ENCODE data around the gene OSCP1. TPM values are rescaled to one million over a fixed set of nuclear protein-coding genes. Genes with fewer than 3 reads are reported as not detected.

The OSCP1 gene
- polyA plus RNA-seq, 10 donors: 4.3 to 7.0 (median 5.5) TPM

DNA sequence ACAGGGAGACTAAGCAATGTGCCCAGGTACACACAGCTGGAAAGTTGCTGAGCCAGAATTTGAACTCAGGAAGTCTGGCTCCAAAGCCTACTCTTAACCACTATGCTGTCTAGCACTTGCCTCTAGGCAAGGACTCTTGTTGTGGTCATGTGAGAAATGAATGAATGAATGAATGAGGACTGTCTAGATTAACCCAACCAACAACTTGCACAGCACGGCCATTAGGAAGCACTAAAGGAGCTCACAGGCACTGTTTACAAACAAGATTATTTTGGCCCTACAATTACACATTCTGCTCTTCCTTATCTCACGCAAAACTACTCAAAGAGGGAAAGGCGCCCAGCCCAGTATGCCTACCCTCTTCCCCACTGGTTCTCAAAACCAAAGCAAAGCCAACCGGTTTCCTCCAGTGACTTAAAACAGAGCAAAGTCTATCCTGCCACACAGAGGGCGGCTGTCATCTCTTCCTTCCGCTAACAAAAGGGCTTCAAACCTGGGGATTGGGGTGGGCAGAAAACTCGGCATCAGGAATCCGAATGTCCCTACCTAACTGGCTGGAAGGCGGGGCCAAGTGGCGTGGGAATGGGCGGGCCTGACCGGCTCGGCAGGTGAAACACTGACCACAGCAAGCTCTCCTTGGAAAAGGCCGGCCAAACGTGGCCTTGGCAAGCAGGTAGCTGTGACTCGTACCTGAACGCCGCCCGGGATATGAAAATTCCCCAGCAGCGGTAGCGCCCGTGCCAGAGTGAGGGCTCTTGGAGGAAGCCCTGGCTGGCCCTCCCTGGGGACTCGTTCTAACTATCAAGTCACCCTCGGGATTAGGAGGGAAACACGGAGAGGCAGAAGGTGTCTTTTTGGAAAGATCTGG lies 65.5 kb downstream of the OSCP1 start:
- DNase-seq: peak in 1 of 3 donors; percentile 55

DNA sequence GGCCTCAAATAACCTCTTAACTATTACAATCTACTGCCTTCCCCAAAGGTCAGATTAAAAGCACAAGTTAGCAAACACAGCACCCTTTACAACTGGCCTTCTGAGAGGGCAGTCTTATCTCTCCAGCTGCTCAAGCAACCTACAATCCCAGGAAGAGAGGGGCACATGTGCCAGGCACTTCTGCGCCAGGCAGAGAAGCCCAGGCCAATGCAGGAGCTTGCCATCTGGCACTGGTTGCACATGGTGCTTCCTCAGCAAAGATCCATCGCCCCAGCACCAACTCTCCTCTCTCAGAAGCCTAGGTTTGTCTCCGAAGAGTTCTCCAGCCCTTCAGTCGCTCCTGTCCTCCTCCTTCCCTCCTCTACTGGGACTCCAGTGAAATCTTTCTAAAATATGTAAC lies 67.0 kb downstream of the OSCP1 start:
- DNase-seq: no peak

DNA sequence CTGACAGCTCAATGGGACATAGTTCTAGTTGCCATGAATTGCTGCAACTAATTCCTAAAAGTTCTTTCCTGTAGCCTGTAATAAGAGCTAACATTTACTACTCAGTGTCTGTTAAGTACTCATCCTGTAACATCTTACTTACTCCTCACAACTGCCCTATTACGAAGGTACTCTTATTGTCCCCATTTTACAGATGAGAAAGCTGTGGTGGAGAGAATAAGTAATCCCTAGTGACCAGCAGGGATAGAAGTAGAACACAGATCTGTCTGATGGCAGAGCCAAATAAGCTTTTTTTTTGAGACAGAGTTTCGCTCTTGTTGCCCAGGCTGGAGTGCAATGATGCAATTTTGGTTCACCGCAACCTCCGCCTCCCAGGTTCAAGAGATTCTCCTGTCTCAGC lies 67.6 kb downstream of the OSCP1 start:
- DNase-seq: no peak

DNA sequence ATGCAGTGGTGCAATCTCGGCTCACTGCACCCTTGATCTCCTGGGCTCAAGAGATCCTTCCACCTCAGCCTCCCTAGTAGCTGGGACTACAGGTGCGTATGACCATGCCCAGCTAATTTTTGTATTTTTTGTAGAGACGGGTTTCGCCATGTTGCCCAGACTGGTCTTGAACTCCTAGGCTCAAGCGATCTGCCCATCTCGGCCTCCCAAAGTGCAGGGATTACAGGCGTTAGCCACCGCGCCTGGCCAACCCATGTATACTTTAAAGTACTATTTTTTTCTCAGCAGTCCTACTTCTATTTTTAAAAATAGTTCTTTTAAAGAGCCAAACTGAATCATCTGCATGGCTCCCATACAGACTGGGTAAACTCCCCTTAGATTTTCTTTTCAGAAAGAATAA lies 68.0 kb downstream of the OSCP1 start:
- DNase-seq: no peak

DNA sequence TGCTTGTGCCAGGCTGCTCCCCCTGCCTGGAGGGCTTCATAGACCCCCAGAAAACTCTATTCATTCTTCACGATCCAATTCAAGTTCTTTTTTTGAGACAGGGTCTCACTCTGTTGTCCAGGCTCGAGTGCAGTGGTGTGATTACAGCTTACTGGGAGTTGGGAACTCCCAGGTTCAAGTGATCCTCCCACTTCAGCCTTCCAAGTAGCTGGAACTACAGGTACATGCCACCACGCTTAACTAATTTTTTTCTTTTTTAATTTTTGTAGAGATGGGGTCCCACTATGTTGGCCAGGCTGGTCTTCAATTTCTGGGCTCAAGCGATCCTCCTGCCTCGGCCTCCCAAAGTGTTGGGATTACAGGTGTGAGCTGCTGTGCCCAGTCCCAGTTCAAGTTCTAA lies 68.8 kb downstream of the OSCP1 start:
- DNase-seq: no peak

DNA sequence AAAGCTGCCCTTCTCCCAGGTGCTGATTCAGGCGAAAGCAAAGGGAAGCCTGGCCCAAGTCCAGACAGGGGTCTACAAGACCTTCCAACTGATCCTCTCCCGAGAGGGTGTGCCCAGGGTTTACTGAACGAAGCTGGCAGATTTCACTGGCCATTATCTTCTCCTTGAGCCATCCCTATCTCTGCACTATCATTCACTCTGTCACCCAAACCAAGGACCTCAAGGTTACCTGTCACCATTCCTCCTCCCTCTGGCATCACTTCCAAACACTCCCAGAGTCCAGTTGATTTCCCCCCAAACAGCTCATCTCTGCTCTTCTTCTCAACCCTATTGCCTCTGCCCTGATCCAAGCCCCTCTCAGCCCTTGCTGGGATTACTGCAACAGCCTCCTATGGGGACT lies 69.5 kb downstream of the OSCP1 start:
- DNase-seq: no peak

DNA sequence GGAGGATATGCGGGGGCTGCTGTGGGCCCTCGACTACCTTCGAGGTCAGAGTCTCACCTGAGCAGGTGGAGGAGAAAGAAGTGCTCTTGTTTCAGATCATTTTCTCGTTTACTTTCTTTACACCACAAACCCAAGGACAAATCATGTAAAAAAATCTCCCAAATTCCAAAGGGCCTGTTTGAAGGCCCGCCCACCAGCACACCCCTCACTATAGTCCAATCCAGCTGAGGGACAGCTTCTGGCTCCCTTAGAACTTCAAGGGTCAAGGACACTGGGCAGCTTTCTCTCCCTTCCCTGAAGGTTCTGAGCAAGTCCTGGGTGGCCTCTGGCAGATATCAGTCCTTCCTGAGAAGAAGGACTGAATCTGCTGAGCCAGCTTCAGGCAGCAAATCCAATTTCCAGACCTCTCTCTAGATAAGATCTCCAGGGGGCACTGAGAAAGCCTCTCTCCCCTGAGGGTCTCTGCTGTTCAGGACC lies 70.1 kb downstream of the OSCP1 start:
- DNase-seq: no peak

DNA sequence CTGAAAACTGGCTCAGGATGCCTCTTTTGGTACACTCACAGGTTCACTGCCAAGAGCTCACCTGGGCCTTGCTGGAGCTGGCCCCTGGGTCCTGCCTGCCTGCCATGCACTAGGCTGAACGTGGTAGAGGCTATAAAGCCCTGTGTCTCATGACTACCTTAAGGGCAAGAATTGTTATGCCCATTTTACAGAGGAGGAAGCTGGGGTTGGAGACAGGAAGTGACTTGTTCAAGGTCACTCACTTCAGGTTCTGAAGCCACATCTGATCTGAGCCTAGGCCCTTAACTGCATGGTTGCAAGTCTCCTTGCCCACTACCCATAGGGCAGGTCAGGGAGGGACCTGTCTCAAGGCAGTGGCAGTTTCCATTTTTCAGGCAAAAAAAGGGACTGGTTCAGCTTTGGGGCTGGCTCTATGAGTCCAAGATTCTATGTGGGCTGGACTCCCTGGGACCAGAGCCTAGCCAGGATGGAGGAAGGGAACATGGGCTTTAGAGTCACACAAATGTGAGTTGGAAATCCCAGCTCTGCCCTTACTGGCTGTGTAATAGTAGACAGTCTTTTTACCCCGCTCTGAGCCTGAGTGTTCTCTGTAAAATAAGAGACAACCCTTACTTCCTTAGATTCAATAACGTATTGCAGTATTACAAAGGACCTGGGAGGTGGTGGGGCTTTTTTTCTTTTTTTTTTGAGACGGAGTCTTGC lies 72.3 kb downstream of the OSCP1 start:
- peak in 1 of 3 donors; percentile 38 for DNase-seq

DNA sequence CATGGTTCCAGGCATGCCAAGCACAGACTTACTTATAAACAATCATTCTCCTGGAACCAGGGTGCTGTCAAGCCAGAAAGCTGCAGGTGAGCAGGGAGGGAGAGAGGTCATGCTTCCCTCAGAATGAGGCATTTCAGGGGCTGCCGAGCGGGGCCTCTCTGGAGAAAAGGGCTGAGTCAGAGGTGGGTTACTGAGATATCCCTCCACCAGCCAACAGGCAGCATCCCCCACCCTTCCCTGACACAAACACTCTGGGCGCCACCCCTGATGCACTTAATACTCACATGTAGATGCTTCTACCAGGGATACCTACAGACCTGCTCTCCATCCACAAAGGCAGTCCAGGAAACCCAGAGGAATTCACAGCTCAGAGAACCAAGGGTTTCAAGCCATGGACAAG lies 77.6 kb downstream of the OSCP1 start:
- DNase-seq: no peak

DNA sequence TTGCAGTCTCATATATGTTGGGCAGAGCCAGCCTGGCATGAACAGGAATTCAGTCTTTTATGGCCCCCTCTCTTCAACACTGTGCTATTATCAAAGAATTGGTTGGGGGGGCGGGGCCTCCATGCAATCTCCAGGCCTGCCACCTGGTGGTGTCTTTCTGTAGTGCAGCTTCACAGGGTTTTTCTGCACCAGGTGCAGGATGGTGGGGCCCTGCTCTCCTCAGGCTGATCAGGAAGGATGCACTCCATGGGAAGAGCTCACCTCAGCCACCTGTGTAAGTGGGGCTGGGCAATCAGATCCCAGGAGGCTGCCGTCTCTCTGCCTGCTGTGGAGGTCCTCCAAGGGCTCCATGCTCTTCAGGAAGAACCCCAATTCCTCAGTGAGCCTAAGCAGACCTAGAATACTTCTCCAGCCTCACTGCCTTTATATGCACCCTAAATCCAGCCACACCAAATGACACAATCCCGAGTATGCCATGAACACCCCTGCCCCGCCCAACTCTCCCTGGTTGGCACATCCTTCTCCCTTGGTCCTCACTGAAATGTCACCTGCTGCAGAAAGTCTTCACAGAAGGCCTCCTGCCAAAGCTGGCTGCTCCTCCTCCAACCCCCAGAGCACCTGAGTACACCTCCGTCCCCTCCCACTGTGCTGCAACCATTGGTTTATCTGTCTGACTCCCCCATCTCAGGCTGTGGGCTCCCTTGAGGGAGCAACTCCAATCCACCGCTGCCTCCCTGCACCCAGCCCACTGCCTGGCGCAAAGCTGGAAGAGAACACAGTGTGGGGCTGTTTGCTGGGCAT lies 81.0 kb downstream of the OSCP1 start:
- DNase-seq: peak; percentile 61 to 85 (median 75)

Other genes starting within 250 kb of the OSCP1 start
- 100 to 1,000 TPM in 3 of 10 donors, 10 to 100 TPM in 7; 83.5 to 120 (median 95.6) TPM for gene THRAP3, start 226.0 kb downstream of the OSCP1 start, polyA plus RNA-seq (ENCODE audit: insufficient read length in 10 of 10)
- gene SH3D21, start 144.1 kb downstream of the OSCP1 start, polyA plus RNA-seq (ENCODE audit: insufficient read length in 10 of 10): 1 to 10 TPM; 1.8 to 5.1 (median 3.1) TPM
- 10 to 100 TPM; 17.7 to 53.6 (median 29.9) TPM for gene EVA1B, start 126.8 kb downstream of the OSCP1 start, polyA plus RNA-seq (ENCODE audit: insufficient read length in 10 of 10)
- gene STK40, start 64.5 kb downstream of the OSCP1 start, polyA plus RNA-seq (ENCODE audit: insufficient read length in 10 of 10): 10 to 100 TPM; 18.0 to 31.0 (median 23.9) TPM
- 10 to 100 TPM; 19.4 to 27.9 (median 22.2) TPM for gene LSM10, start 52.5 kb downstream of the OSCP1 start, polyA plus RNA-seq (ENCODE audit: insufficient read length in 10 of 10)
- gene MRPS15, start 13.9 kb upstream of the OSCP1 start, polyA plus RNA-seq (ENCODE audit: insufficient read length in 10 of 10): 10 to 100 TPM; 55.5 to 61.9 (median 58.8) TPM
- gene CSF3R, start 32.5 kb upstream of the OSCP1 start, polyA plus RNA-seq (ENCODE audit: insufficient read length in 10 of 10): 1 to 10 TPM; 1.9 to 4.1 (median 2.7) TPM